Brain pericyte (primary cell): ENCODE results near the gene WSB1.
"Not testable (repeated sequence)": the region's sequence is repeated elsewhere in the genome, so short reads cannot be mapped to it uniquely, and the experiment has no call there.

Experiments
- DNase-seq: peaks from one replicate; pipeline ENCODE4 v3.0.0-alpha.2; 2012; ENCODE audit warnings: low read depth, low spot score

WSB1 gene

GRCh38 chr17:27279132-27279531, 14.8 kb upstream of the WSB1 start:
- DNase-seq, result not testable (repeated sequence)

GRCh38 chr17:27280527-27280926, 13.4 kb upstream of the WSB1 start:
- no peak for DNase-seq

GRCh38 chr17:27281438-27281837, 12.5 kb upstream of the WSB1 start:
- no peak for DNase-seq

DNA sequence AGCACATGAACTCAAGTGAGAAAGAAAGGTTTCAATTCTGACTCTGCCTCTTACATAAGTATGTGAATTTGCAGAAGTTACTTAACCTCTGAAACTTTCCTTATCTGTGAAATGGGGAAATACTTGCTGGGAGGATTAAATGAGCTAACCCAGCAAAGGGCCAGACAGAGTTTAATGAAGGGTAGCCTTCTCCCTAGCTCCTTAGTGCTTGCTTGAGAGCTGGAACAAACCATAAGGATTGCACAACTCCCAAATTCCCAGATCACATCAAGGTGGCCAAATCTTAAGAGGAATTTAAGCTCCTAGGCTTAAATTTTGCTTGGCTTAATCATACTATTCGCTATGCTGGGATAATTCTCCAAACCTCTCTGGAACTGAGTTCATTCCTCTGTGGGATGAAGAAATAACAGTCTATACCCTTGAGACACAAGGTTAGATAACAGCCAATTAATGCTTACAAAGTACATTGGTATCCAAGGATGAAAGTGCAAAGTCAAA, 11.8 kb upstream of the WSB1 start:
- DNase-seq, result no peak

DNA sequence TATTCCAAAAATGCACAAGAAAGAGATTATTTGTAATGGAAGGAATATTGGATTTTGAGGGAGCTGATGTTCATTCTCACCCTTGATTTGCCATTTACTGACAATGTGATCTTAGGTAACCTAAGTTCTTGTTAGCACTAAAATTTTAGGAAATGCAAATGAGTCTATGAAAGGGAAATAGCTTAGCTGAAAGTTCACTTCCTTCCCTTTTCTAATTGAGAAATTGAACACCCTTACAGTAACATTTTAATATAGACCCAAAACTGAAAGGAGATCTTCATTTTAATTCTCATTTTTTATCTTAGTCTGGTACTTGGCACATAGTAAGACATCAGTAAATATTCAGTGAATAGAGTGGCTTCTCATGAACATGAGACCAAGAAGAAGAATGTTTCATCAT, 10.9 kb upstream of the WSB1 start:
- no peak for DNase-seq

GRCh38 chr17:27283751-27284150, 10.2 kb upstream of the WSB1 start:
- no peak for DNase-seq

GRCh38 chr17:27284811-27285415, 9.0 kb upstream of the WSB1 start:
- DNase-seq, result no peak

DNA sequence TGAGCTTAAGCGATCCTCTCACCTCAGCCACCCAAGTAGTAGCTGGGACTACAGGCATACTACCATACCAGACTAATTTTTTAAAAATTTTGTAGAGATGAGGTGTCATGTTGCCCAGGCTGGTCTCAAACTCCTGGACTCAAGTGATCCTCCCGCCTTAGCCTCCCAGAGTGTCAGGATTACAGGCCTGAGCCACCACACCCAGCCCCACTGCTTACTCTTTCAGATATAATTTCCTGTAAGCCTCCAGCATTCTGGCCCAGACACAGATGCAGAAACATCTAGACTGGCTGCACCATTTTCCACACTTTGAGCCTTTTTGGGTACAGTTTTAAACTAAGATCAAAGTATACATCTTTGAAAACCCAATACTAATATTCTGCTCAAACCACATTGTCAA, 8.4 kb upstream of the WSB1 start:
- DNase-seq, result no peak

DNA sequence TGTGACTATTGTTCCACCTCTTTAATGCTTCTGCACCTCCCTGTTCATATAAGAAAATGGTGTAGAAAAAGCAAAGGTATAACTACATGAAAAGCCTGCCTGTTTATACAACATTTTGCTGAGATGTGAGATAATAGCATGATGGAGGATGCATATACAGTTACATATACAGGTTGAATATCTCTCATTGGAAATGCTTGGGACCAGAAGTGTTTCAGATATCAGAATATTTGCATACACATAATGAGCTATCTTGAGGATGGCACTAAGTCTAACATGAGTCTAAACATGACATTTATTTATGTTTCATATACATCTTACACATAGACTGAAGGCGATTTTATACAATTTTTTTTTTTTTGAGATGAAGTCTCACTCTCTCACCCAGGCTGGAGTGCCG, 5.7 kb upstream of the WSB1 start:
- no peak for DNase-seq

DNA sequence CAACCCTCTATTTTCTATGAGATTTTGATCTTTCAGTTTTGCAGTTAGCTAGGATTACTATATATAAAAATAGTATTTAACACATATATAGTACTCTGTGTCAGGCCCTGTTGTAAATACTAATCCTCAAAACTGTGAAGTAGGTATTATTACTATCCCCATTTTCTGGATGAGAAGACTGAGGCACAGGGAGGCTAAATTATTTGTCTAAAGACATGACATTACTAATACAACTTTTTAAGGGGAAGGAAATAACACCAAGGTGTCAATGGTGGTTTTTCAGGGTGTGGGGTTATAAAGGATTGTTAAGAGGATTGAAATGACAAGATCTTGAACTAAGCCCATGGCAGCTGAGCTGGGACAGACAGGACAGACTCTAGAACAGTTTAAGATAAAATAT, 4.1 kb upstream of the WSB1 start:
- no peak for DNase-seq

GRCh38 chr17:27290916-27291598, 2.9 kb upstream of the WSB1 start:
- no peak for DNase-seq

- no peak for DNase-seq
These were observed 486 bp upstream of the WSB1 start for GRCh38 chr17:27293359-27293897.

DNA sequence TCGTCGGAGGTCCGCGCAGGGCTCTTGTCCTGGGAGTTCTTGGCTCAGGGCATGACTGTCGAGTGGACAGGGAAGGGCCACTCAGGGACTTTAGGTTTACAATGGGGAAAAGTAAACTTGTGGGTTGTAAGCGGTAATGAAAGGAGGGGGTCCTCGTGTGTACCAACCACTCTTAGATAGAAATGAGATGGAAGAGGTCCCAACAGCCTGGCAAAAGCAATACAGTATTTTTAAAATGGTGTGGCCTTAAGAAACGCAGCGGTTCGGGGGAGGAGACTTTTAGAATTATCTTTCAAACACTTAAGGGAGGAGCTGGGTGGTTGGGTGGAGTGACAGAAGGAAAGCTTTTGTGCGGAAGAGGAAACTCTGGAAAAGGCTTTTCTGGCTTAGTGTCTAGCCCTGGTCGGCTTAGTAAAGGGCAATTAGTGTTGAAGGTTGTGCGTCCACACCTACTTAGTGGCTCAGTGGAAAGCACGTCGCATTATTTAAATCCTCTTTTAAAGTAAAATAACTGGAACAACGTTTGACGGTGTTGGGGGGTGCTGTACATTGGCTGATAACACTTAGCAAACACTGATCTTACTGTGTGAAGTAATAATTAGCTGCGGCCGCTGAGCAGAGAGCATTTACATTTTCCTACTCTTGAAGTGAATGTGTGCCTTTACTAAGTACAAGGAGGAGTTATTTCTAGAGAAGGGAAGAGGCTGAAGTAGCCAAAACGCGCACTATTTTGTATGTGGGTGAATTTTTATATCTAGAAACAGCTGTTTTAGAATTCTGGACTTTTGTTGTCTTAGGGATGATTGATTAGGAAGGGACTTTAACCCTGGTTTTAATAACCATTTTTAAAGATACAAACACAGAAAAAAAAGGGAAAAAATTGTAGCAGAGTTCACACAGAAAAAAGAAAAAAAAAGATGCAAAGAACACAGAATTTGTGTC, 1.0 kb downstream of the WSB1 start:
- DNase-seq, result peak; percentile 49

DNA sequence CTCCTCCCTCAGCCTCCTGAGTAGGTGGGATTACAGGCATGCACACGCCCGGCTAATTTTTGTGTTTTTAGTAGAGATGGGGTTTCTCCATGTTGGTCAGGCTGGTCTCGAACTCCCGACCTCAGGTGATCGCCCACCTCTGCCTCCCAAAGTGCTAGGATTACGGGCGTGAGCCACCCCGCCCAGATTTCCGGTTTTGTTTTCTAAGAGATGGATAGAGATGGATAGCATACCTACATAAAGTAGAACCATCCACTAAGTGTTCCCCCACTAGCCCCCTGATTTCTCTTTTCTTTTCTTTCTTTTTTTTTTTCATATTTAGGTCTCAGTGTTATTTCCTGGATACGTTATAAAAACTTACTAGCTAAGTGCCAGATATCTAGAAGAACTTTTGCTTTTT, 2.0 kb downstream of the WSB1 start:
- no peak for DNase-seq

DNA sequence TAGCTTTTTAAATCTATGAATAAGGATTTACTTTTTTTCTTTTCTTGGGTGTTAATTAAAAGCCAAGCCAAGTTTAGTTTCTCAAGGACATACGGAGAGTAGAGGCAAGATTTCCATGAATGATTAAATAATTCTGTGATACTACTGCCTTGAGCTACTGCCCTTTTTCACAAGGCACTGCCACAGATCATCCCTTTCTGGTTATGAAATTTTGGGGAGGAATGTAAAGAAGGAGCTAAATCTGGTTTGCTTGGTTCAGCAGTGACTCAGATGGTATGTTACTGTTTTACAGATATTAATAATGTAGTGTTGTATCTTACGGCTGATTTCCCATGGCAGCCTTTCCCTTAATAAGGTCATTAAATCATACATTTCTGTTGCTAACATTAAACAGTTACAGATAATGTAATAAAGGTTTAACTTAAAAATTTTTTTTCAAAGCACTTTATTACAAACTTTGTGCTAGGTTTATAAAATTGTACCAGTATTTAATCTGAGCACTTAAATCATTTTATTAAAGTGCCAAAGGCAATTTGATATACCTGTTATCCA, 2.6 kb downstream of the WSB1 start:
- no peak for DNase-seq

- no peak for DNase-seq
These were observed 5.6 kb downstream of the WSB1 start for GRCh38 chr17:27299384-27300049.

- DNase-seq, result no peak
These were observed 9.8 kb downstream of the WSB1 start for GRCh38 chr17:27303734-27304133.

DNA sequence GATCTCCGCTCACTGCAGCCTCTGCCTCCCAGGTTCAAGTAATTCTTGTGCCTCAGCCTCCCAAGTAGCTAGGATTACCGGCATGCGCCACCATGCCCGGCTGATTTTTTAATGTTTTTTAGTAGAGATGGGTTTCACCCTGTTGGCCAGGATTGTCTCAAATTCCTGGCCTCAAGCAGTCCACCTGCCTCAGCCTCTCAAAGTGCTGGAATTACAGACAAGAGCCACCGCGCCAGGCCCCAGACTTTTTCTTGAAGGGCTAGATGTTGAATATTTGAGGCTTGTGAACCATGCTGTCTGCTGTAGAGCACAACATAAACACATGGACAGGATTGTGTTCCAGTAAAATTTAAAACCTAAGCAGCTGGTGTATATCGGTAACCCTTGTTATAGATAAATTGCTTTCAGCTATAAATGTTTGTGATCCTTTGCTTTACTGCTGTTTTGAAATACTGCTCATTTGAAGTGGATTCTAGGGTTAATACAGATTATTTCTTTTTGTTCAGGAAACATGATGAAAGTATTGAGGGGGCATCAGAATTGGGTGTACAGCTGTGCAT, 12.4 kb downstream of the WSB1 start:
- no peak for DNase-seq

GRCh38 chr17:27310565-27311110, 16.7 kb downstream of the WSB1 start:
- no peak for DNase-seq

DNA sequence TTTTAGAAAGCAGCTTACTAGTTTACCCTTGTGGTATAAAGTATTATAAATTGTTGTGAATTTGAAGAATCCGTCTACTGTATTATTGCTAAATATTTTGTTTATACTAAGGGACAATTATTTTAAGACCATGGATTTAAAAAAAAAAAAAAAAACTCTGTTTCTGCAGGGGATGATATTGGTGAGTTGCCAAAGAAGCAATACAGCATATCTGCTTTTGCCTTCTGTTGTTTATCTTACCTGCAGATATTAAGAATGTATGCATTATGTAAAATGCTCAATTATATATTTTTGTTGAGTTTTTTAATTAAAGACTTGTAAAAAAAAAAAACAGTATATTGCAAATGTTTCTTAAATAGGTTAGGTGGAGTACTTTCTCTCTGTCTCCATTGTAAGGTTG, 19.4 kb downstream of the WSB1 start:
- no peak for DNase-seq

GRCh38 chr17:27315322-27315721, 21.4 kb downstream of the WSB1 start:
- DNase-seq, result no peak
